Daoy (cell line): ENCODE data around the gene ENTREP1. TPM values are rescaled to one million over a fixed set of nuclear protein-coding genes. Genes with fewer than 3 reads are reported as not detected.
A peak's percentile ranks its signal among the peaks of the same experiment; 100 is the strongest.
"Not testable (repeated sequence)": the region's sequence is repeated elsewhere in the genome, so short reads cannot be mapped to it uniquely, and the experiment has no call there.

ENCODE experiments used
- DNase-seq: peaks from one replicate; pipeline ENCODE4 v3.0.0-alpha.2; 2015; ENCODE audit warnings: low read depth
- total RNA-seq: library from RNA; depleted of rRNA; stranded (reverse); fragments of >200 nt; shearing (Covaris generic); gene quantifications from 2 replicates; pipeline ENCODE4 v1.2.3, GENCODE V29; 2014; rRNA removed

Gene ENTREP1
- total RNA-seq = 0.74 TPM in 1 of 2 replicates, not detected in the other

- peak; percentile 81 for DNase-seq
These were observed at the start of gene ENTREP1 for GRCh38 chr9:69324549-69325401. Gene ENTREP1 (plus strand): TSS chr9:69325215. CDS start chr9:69325310, 95 bp downstream.

- DNase-seq = no peak
These were observed 48.2 kb upstream of the ENTREP1 start for GRCh38 chr9:69276775-69277174.

GRCh38 chr9:69279084-69279731 is 45.8 kb upstream of the ENTREP1 start:
- DNase-seq = no peak

GRCh38 chr9:69279733-69280132 is 45.3 kb upstream of the ENTREP1 start:
- DNase-seq = no peak

- no peak for DNase-seq
These were observed 42.0 kb upstream of the ENTREP1 start for GRCh38 chr9:69283003-69283402.

GRCh38 chr9:69292078-69292477 is 32.9 kb upstream of the ENTREP1 start:
- peak; percentile 18 for DNase-seq

- no peak for DNase-seq
These were observed 31.9 kb upstream of the ENTREP1 start for GRCh38 chr9:69293156-69293555.

- no peak for DNase-seq
These were observed 29.0 kb upstream of the ENTREP1 start for GRCh38 chr9:69295872-69296552.

GRCh38 chr9:69297300-69297980 is 27.6 kb upstream of the ENTREP1 start:
- DNase-seq = no peak

- DNase-seq = no peak
These were observed 25.7 kb upstream of the ENTREP1 start for GRCh38 chr9:69299315-69299714.

GRCh38 chr9:69299826-69300225 is 25.2 kb upstream of the ENTREP1 start:
- DNase-seq = no peak

GRCh38 chr9:69303331-69303730 is 21.7 kb upstream of the ENTREP1 start:
- no peak for DNase-seq

- DNase-seq = not testable (repeated sequence)
These were observed 18.0 kb upstream of the ENTREP1 start for GRCh38 chr9:69306895-69307445.

- peak; percentile 26 for DNase-seq
These were observed 17.4 kb upstream of the ENTREP1 start for GRCh38 chr9:69307446-69308205.

- no peak for DNase-seq
These were observed 16.6 kb upstream of the ENTREP1 start for GRCh38 chr9:69308206-69308931.

GRCh38 chr9:69313175-69313574 is 11.8 kb upstream of the ENTREP1 start:
- DNase-seq = no peak

- no peak for DNase-seq
These were observed 10.5 kb upstream of the ENTREP1 start for GRCh38 chr9:69314547-69314946.

- no peak for DNase-seq
These were observed 7.9 kb upstream of the ENTREP1 start for GRCh38 chr9:69317081-69317480.

GRCh38 chr9:69317894-69318293 is 7.1 kb upstream of the ENTREP1 start:
- no peak for DNase-seq
